Fibroblast of lung (primary cell): ENCODE data around the gene ROR2. TPM values are rescaled to one million over a fixed set of nuclear protein-coding genes. Genes with fewer than 3 reads are reported as not detected.

ENCODE experiments used
- DNase-seq, 2 donors: peaks; one replicate each; pipeline versions ENCODE4 v3.0.0 to v3.0.0-alpha.2; 2010; ENCODE audit warnings: low read depth in 2 of 2
- H2AFZ ChIP-seq: 2 replicates; pipeline ENCODE4 v1.5.1; 2012; ENCODE audit warnings: low read length, control low read depth, inconsistent platforms
- H3K27ac ChIP-seq: 2 replicates; pipeline ENCODE4 v1.5.1; 2011; ENCODE audit warnings: low read length, control low read depth; ENCODE audit not compliant: insufficient read depth
- H3K27me3 ChIP-seq: 2 replicates; pipeline ENCODE4 v1.5.1; 2011; ENCODE audit warnings: mild to moderate bottlenecking, low read length; ENCODE audit not compliant: control insufficient read depth, insufficient read depth
- H3K36me3 ChIP-seq: 2 replicates; pipeline ENCODE4 v1.5.1; 2011; ENCODE audit warnings: low read length; ENCODE audit not compliant: control insufficient read depth, insufficient read depth
- H3K4me1 ChIP-seq: 2 replicates; pipeline ENCODE4 v1.5.1; 2011; ENCODE audit warnings: low read length; ENCODE audit not compliant: control insufficient read depth, insufficient read depth; ENCODE audit errors: extremely low read depth
- H3K4me2 ChIP-seq: 2 replicates; pipeline ENCODE4 v1.5.1; 2011; ENCODE audit warnings: low read length, control low read depth; ENCODE audit not compliant: insufficient read depth; ENCODE audit errors: extremely low read depth
- H3K4me3 ChIP-seq, 4 experiments: fragments of 200-600 bp in 1 of 4; sonication (generic) in 1 of 4; replicated peaks in 1 of 4; 2 replicates each; pipeline ENCODE4 v1.5.1; 2011 to 2016; ENCODE audit warnings: low read length in 4 of 4, low read depth in 3 of 4, mild to moderate bottlenecking in 3 of 4, control low read depth in 2 of 4, inconsistent platforms in 1 of 4, mixed read lengths in 1 of 4; ENCODE audit not compliant: insufficient read depth in 1 of 4; ENCODE audit errors: control extremely low read depth in 1 of 4
- H3K79me2 ChIP-seq: 2 replicates; pipeline ENCODE4 v1.5.1; 2012; ENCODE audit warnings: mild to moderate bottlenecking, low read length, inconsistent platforms; ENCODE audit not compliant: control insufficient read depth, insufficient read depth
- H3K9ac ChIP-seq: 2 replicates; pipeline ENCODE4 v1.5.1; 2011; ENCODE audit warnings: mild to moderate bottlenecking, low read length, control low read depth; ENCODE audit not compliant: insufficient read depth
- H3K9me3 ChIP-seq: 2 replicates; pipeline ENCODE4 v1.5.1; 2012; ENCODE audit warnings: low read depth, low read length; ENCODE audit not compliant: control insufficient read depth, insufficient read depth
- H4K20me1 ChIP-seq: 2 replicates; pipeline ENCODE4 v1.5.1; 2011; ENCODE audit warnings: low read length; ENCODE audit not compliant: control insufficient read depth, insufficient read depth; ENCODE audit errors: extremely low read depth
- CTCF ChIP-seq, 2 donors: IDR thresholded peaks in 1 of 2; conservative IDR thresholded peaks in 1 of 2; 1 replicate in 1 of 2; 2 replicates in 1 of 2; pipeline ENCODE4 v1.5.1; 2011 to 2012; ENCODE audit warnings: low read length in 2 of 2, control low read depth in 1 of 2, inconsistent platforms in 1 of 2, low read depth in 1 of 2, mild to moderate bottlenecking in 1 of 2
- EZH2 ChIP-seq: IDR thresholded peaks from 2 replicates; pipeline ENCODE4 v1.5.1; 2012; ENCODE audit warnings: low read length, control low read depth, mild to moderate bottlenecking; ENCODE audit errors: missing control alignments
- polyA plus RNA-seq, 2 donors: library from polyadenylated mRNA; depleted of rRNA in 1 of 2; stranded (reverse) in 1 of 2; unstranded in 1 of 2; fragments of >200 nt; gene quantifications; 2 replicates each; pipeline ENCODE4 v1.2.1, GENCODE V29; 2011 to 2012; ENCODE audit warnings: missing spikeins in 1 of 2
- total RNA-seq: library from RNA; depleted of rRNA; stranded (reverse); fragments of >200 nt; gene quantifications from 2 replicates; pipeline ENCODE4 v1.2.1, GENCODE V29; 2014

Gene ROR2
- total and polyA plus RNA-seq, 2 donors (not counting 1 experiment from before 2014, with no cell fraction given): 2.3 to 27.9 TPM

- H3K27me3 ChIP-seq: no peaks in the 10 kb centered on the region
- DNase-seq: peak; percentile 31 to 78
- H3K79me2 ChIP-seq: no peaks in the 10 kb centered on the region
- no peak for TF ChIP-seq EZH2
- no peak for TF ChIP-seq CTCF (conservative IDR thresholded peaks at IDR 0.05 in 1 of 2, IDR thresholded peaks at IDR 0.05 in 1 of 2; ENCODE audit: low read depth in 1 of 2, low read length in 2 of 2)
- H3K36me3 ChIP-seq: no peaks in the 10 kb centered on the region
- peak overlapping the region; percentile 18 to 45 (median 39) for H3K4me3 ChIP-seq
- peak overlapping the region; percentile 7 for H2AFZ ChIP-seq
- H4K20me1 ChIP-seq: no peaks in the 10 kb centered on the region
- H3K9ac ChIP-seq: peak overlapping the region; percentile 13
- H3K4me2 ChIP-seq: peak overlapping the region; percentile 93
- H3K4me1 ChIP-seq: peaks cover 5% of the 10 kb centered on the region
- H3K9me3 ChIP-seq: no peaks in the 10 kb centered on the region
- H3K27ac ChIP-seq: peak overlapping the region; percentile 54
Observed at GRCh38 chr9:91837981-91838731, 111.9 kb downstream of the ROR2 start.

GRCh38 chr9:91836515-91836914 is 113.5 kb downstream of the ROR2 start:
- Histone ChIP-seq H3K4me3 (no peak overlapping the region), H3K9ac (no peak overlapping the region), H3K27me3 (no peaks in the 10 kb centered on the region), H3K4me1 (peaks cover 5% of the 10 kb centered on the region), H3K79me2 (no peaks in the 10 kb centered on the region), H2AFZ (no peak overlapping the region), H3K36me3 (no peaks in the 10 kb centered on the region), H3K27ac (no peak overlapping the region), H4K20me1 (no peaks in the 10 kb centered on the region), H3K9me3 (no peaks in the 10 kb centered on the region), H3K4me2 (peak overlapping the region; percentile 44)
- no peak for DNase-seq
- TF ChIP-seq CTCF (conservative IDR thresholded peaks at IDR 0.05 in 1 of 2, IDR thresholded peaks at IDR 0.05 in 1 of 2; ENCODE audit: low read depth in 1 of 2, low read length in 2 of 2) (no peak), EZH2 (no peak)

- Histone ChIP-seq H3K4me3 (no peak overlapping the region), H3K9me3 (no peaks in the 10 kb centered on the region), H3K9ac (no peak overlapping the region), H3K27me3 (no peaks in the 10 kb centered on the region), H2AFZ (no peak overlapping the region), H3K27ac (no peak overlapping the region), H4K20me1 (no peaks in the 10 kb centered on the region), H3K4me1 (peaks cover 5% of the 10 kb centered on the region), H3K36me3 (no peaks in the 10 kb centered on the region), H3K79me2 (no peaks in the 10 kb centered on the region), H3K4me2 (no peak overlapping the region)
- DNase-seq: no peak
- TF ChIP-seq CTCF (conservative IDR thresholded peaks at IDR 0.05 in 1 of 2, IDR thresholded peaks at IDR 0.05 in 1 of 2; ENCODE audit: low read depth in 1 of 2, low read length in 2 of 2) (no peak), EZH2 (no peak)
Observed at GRCh38 chr9:91835632-91836031, 114.4 kb downstream of the ROR2 start.
